OCI-LY7 (cell line): ENCODE data around the gene CACNA1D. TPM values are rescaled to one million over a fixed set of nuclear protein-coding genes. Genes with fewer than 3 reads are reported as not detected.

Source experiments
- BruUV-seq: library from RNA; stranded (reverse); fragments of 400-500 nt; replicated peaks from 2 replicates; lab custom pipeline; 2021; lab: Mats Ljungman, UMichigan
- CTCF ChIA-PET: fragments of 300-600 bp; sonication (Branson Sonifier 250); formaldehyde crosslinking; loops from one replicate; lab custom pipeline; 2022; ENCODE audit warnings: antibody characterized with exemption; ENCODE audit not compliant: unreplicated experiment; lab: Charles Lee
- POLR2A ChIA-PET: fragments of 300-600 bp; sonication (Branson Sonifier 250); formaldehyde crosslinking; loops from one replicate; lab custom pipeline; 2022; ENCODE audit warnings: antibody characterized with exemption; lab: Charles Lee
- DNase-seq: peaks from one replicate; pipeline ENCODE4 v3.0.0-alpha.2; 2015; ENCODE audit warnings: low spot score
- H2AFZ ChIP-seq: fragments of 200-600 bp; sonication (generic), shearing (Covaris generic); 2 replicates; pipeline ENCODE4 v1.6.1; 2014; ENCODE audit warnings: mild to moderate bottlenecking, antibody characterized with exemption, low read length, moderate library complexity
- H3K27ac ChIP-seq: fragments of 200-600 bp; sonication (generic); 2 replicates; pipeline ENCODE4 v1.5.1; 2014; ENCODE audit warnings: mixed run types, low read depth, mild to moderate bottlenecking, moderate library complexity, low read length, inconsistent platforms; ENCODE audit not compliant: poor library complexity, severe bottlenecking
- H3K36me3 ChIP-seq: fragments of 200-600 bp; sonication (generic); 2 replicates; pipeline ENCODE4 v1.6.1; 2014; ENCODE audit warnings: mild to moderate bottlenecking, antibody characterized with exemption, low read length, moderate library complexity, mixed read lengths; ENCODE audit not compliant: insufficient read depth
- H3K4me1 ChIP-seq: fragments of 200-600 bp; sonication (generic); 2 replicates; pipeline ENCODE4 v1.5.1; 2014; ENCODE audit warnings: mild to moderate bottlenecking, low read length; ENCODE audit not compliant: insufficient read depth, poor library complexity, severe bottlenecking
- H3K4me2 ChIP-seq: fragments of 200-600 bp; sonication (generic); 2 replicates; pipeline ENCODE4 v1.6.1; 2014; ENCODE audit warnings: mild to moderate bottlenecking, low read length
- H3K4me3 ChIP-seq: fragments of 200-600 bp; sonication (generic); 2 replicates; pipeline ENCODE4 v1.5.1; 2014; ENCODE audit warnings: mild to moderate bottlenecking, low read depth, low read length; ENCODE audit not compliant: poor library complexity, severe bottlenecking
- H3K79me2 ChIP-seq: fragments of 200-600 bp; sonication (generic); 2 replicates; pipeline ENCODE4 v1.6.1; 2016; ENCODE audit warnings: low read depth, mild to moderate bottlenecking, low read length, moderate library complexity, mixed read lengths; ENCODE audit not compliant: insufficient read depth
- H3K9me2 ChIP-seq: fragments of 200-600 bp; sonication (generic); 2 replicates; pipeline ENCODE4 v1.6.1; 2016; ENCODE audit warnings: mild to moderate bottlenecking, low read length, mixed read lengths; ENCODE audit not compliant: insufficient read depth
- H3K9me3 ChIP-seq: fragments of 200-600 bp; sonication (generic); 2 replicates; pipeline ENCODE4 v1.6.1; 2014; ENCODE audit warnings: mild to moderate bottlenecking, mixed run types, low read length, mixed read lengths
- H4K20me1 ChIP-seq: fragments of 200-600 bp; sonication (generic); 2 replicates; pipeline ENCODE4 v1.6.1; 2014; ENCODE audit warnings: mild to moderate bottlenecking, antibody characterized with exemption, low read length, moderate library complexity, mixed read lengths; ENCODE audit not compliant: insufficient read depth
- EZH2phosphoT487 ChIP-seq: fragments of 200-600 bp; sonication (generic); IDR thresholded peaks from 2 replicates; pipeline ENCODE4 v1.6.1; 2018; ENCODE audit warnings: low read depth, borderline replicate concordance, mild to moderate bottlenecking, mixed run types, antibody characterized with exemption, low read length, moderate library complexity, mixed read lengths
- intact Hi-C: fragments of 100-400 bp; cut with micrococcal nuclease; formaldehyde crosslinking; loops from one replicate; pipeline ENCODE4 v1.10.0; 2022; ENCODE audit not compliant: unreplicated experiment
- total RNA-seq, 2 experiments: library from RNA; depleted of rRNA in 1 of 2; stranded (reverse); fragments of >200 nt in 1 of 2; shearing (Covaris generic) in 1 of 2; gene quantifications; 2 replicates each; pipeline ENCODE4 v1.2.3, GENCODE V29; 2014 to 2022
- TF ChIP-seq, protein P1 (sequence below): fragments of 200-600 bp; sonication (generic); conservative IDR thresholded peaks from 2 replicates; pipeline ENCODE4 v1.5.1; 2014; ENCODE audit warnings: mild to moderate bottlenecking, antibody characterized with exemption, low read length, moderate library complexity, mixed read lengths

CACNA1D gene
- total RNA-seq, 2 experiments from 2014 or later = 0.42 TPM; not detected in 1

DNA sequence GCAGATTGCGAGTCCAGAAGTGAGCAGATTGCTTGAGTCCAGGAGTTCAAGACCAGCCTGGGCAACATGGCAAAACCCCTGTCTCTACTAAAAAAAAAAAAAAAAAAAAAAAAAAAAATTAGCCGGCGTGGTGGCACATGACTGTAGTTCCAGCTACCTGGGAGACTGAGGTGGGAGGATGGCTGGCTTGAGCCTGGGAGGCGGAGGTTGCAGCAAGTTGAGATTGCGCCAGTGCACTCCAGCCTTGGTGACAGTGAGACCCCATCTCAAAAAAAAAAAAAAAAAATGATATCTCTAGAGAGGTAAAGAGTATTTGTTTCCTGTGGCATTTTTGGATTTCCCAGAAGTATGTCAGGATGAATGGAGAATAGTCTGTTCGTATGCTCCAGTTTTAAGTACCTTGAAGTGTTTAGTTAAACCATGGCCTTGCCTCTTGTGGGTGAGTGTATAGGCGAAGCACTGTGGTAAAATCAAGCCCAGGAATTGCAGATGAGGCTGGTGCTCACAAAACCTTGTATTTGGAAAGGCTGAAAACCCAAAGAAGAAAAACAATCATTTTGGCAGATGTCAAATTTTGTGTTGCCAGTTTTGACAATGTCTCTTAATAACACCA, 5.9 kb downstream of the CACNA1D start:
- Histone ChIP-seq H3K4me2 (no peak overlapping the region), H3K27ac (no peak overlapping the region), H3K9me3 (no peaks in the 10 kb centered on the region), H3K36me3 (no peaks in the 10 kb centered on the region), H2AFZ (no peak overlapping the region), H3K4me3 (no peak overlapping the region), H3K4me1 (no peaks in the 10 kb centered on the region), H3K9me2 (no peaks in the 10 kb centered on the region), H4K20me1 (no peaks in the 10 kb centered on the region), H3K79me2 (no peaks in the 10 kb centered on the region)
- CTCF ChIA-PET = no interaction called here
- TF ChIP-seq EZH2phosphoT487 = no peak
- TF ChIP-seq, protein P1, sequence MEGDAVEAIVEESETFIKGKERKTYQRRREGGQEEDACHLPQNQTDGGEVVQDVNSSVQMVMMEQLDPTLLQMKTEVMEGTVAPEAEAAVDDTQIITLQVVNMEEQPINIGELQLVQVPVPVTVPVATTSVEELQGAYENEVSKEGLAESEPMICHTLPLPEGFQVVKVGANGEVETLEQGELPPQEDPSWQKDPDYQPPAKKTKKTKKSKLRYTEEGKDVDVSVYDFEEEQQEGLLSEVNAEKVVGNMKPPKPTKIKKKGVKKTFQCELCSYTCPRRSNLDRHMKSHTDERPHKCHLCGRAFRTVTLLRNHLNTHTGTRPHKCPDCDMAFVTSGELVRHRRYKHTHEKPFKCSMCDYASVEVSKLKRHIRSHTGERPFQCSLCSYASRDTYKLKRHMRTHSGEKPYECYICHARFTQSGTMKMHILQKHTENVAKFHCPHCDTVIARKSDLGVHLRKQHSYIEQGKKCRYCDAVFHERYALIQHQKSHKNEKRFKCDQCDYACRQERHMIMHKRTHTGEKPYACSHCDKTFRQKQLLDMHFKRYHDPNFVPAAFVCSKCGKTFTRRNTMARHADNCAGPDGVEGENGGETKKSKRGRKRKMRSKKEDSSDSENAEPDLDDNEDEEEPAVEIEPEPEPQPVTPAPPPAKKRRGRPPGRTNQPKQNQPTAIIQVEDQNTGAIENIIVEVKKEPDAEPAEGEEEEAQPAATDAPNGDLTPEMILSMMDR = no peak
- POLR2A ChIA-PET = no interaction called here
- BruUV-seq = no TSS peak
- intact Hi-C loops = no loop called here
- DNase-seq = no peak

- DNase-seq = no peak
- Histone ChIP-seq H3K79me2 (no peaks in the 10 kb centered on the region), H3K27ac (no peak overlapping the region), H4K20me1 (no peaks in the 10 kb centered on the region), H3K4me3 (no peak overlapping the region), H3K36me3 (no peaks in the 10 kb centered on the region), H3K9me2 (no peaks in the 10 kb centered on the region), H3K4me2 (no peak overlapping the region), H2AFZ (no peak overlapping the region), H3K9me3 (no peaks in the 10 kb centered on the region), H3K4me1 (no peaks in the 10 kb centered on the region)
- ChIA-PET CTCF (no interaction called here), POLR2A (no interaction called here)
- no TSS peak for BruUV-seq
- intact Hi-C loops = no loop called here
- TF ChIP-seq EZH2phosphoT487 = no peak
- TF ChIP-seq, protein P1 = no peak
Measured at GRCh38 chr3:53501178-53501577, 6.8 kb downstream of the CACNA1D start.

DNA sequence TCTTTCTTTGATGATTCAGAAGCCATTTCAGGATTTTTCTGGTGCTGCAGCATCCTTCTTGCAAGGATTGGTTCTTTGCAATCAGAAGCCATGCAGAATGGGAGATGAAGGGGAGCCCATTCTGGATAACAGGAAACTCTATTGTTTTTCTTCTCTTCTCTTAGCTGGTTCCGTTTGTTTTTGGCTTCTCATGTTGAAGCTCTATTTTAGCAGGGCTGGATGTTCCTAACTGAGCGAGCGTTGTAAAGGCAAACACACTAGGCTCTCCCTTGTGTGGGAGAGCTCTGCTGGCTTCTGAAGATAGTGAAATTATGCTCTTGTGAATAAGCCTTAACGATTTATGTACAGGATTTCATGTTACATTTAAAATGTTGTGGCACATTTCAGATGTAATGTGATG, 8.3 kb downstream of the CACNA1D start:
- H3K9me3 ChIP-seq = no peaks in the 10 kb centered on the region
- no peaks in the 10 kb centered on the region for H4K20me1 ChIP-seq
- H2AFZ ChIP-seq = no peak overlapping the region
- no peak overlapping the region for H3K4me2 ChIP-seq
- intact Hi-C loops = no loop called here
- no TSS peak for BruUV-seq
- H3K79me2 ChIP-seq = no peaks in the 10 kb centered on the region
- ChIA-PET CTCF (no interaction called here), POLR2A (interaction anchor here (0.5 kb wide), 1 partner anchor 81 kb away, joined by 3 read pairs; no protein-coding TSS in a partner anchor)
- H3K27ac ChIP-seq = no peak overlapping the region
- no peaks in the 10 kb centered on the region for H3K9me2 ChIP-seq
- H3K4me1 ChIP-seq = no peaks in the 10 kb centered on the region
- no peak for DNase-seq
- no peaks in the 10 kb centered on the region for H3K36me3 ChIP-seq
- H3K4me3 ChIP-seq = no peak overlapping the region
- no peak for TF ChIP-seq EZH2phosphoT487
- TF ChIP-seq, protein P1 = no peak
